ENCODE results near the gene TPI1.
A peak's percentile ranks its signal among the peaks of the same experiment; 100 is the strongest.

The TPI1 gene

DNA sequence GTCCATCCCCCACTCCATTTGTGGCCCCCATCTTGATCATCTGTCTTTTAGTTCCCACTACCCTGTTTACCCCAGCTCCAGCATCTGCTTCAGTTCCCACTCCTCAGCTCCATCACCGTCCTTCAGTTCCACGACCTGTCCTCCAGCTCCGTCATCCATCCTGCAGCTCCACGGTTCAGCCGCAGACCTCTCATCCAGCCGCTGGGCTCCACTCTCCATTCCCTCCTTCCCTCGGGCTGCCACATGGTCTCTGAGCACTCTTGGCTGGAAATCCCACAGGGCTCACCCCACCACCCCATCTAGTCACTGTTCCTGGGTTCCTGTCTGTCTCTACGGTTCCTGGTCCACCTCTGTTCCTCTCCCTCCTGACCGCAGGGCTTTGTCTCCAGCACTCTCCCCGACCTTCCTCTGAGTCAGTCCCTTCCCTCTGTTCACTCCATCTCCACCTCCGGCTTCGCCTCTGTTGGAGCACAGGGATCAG, 42.4 kb upstream of the TPI1 start:
- Histone ChIP-seq H3K56ac (ENCODE audit: low read length) (peak overlapping the region; percentile 75), H2AK5ac (ENCODE audit: low read length) (no peak overlapping the region), H3K23ac (ENCODE audit: low read length) (no peak overlapping the region), H2BK15ac (replicated peaks; ENCODE audit: low read depth) (no peak overlapping the region), H2BK5ac (ENCODE audit: low read length) (no peak overlapping the region), H3K36me3 (ENCODE audit: control insufficient read depth, insufficient read depth, low read length) (no peaks in the 10 kb centered on the region), H3K79me2 (ENCODE audit: control insufficient read depth, insufficient read depth, low read length) (peaks cover 4% of the 10 kb centered on the region), H3K4me2 (ENCODE audit: low read length) (peak overlapping the region; percentile 94), H2BK120ac (ENCODE audit: low read depth, low read length) (no peak overlapping the region), H3K27me3 (ENCODE audit: insufficient read depth, low read length, poor library complexity) (peaks cover 2% of the 10 kb centered on the region), H3K18ac (ENCODE audit: low read length) (no peak overlapping the region), H4K8ac (ENCODE audit: low read depth, low read length) (no peak overlapping the region), H3K4me1 (ENCODE audit: control insufficient read depth, low read depth, low read length) (peaks cover 9% of the 10 kb centered on the region), H3K79me1 (ENCODE audit: low read length) (peaks cover 3% of the 10 kb centered on the region), H3K4ac (ENCODE audit: low read depth, low read length) (no peak overlapping the region), H3K27ac (ENCODE audit: low read depth, low read length) (no peak overlapping the region), H3K4me3 (ENCODE audit: low read length) (peak overlapping the region; percentile 16), H3K9ac (ENCODE audit: low read length) (peak overlapping the region; percentile 61), H4K5ac (ENCODE audit: low read length) (no peak overlapping the region)
- DNase-seq, result peak; percentile 65
- no CpG with 5 or more reads among the region's 12 CpGs for WGBS (ENCODE audit: extremely low coverage, insufficient coverage, low lambda C conversion rate)

GRCh38 chr12:6825398-6826124, 41.8 kb upstream of the TPI1 start:
- Histone ChIP-seq H2BK15ac (replicated peaks; ENCODE audit: low read depth) (no peak overlapping the region), H3K4me2 (ENCODE audit: low read length) (peak overlapping the region; percentile 94), H2BK5ac (ENCODE audit: low read length) (no peak overlapping the region), H3K27me3 (ENCODE audit: insufficient read depth, low read length, poor library complexity) (peaks cover 2% of the 10 kb centered on the region), H3K4me3 (ENCODE audit: low read length) (peak overlapping the region; percentile 16), H3K79me1 (ENCODE audit: low read length) (peaks cover 8% of the 10 kb centered on the region), H3K9ac (ENCODE audit: low read length) (peak overlapping the region; percentile 61), H2AK5ac (ENCODE audit: low read length) (no peak overlapping the region), H3K36me3 (ENCODE audit: control insufficient read depth, insufficient read depth, low read length) (no peaks in the 10 kb centered on the region), H4K8ac (ENCODE audit: low read depth, low read length) (no peak overlapping the region), H3K23ac (ENCODE audit: low read length) (no peak overlapping the region), H3K27ac (ENCODE audit: low read depth, low read length) (no peak overlapping the region), H3K4ac (ENCODE audit: low read depth, low read length) (no peak overlapping the region), H3K79me2 (ENCODE audit: control insufficient read depth, insufficient read depth, low read length) (peaks cover 4% of the 10 kb centered on the region), H3K4me1 (ENCODE audit: control insufficient read depth, low read depth, low read length) (peaks cover 9% of the 10 kb centered on the region), H4K5ac (ENCODE audit: low read length) (no peak overlapping the region), H3K56ac (ENCODE audit: low read length) (peak overlapping the region; percentile 75), H3K18ac (ENCODE audit: low read length) (no peak overlapping the region), H2BK120ac (ENCODE audit: low read depth, low read length) (no peak overlapping the region)
- no CpG with 5 or more reads among the region's 19 CpGs for WGBS (ENCODE audit: extremely low coverage, insufficient coverage, low lambda C conversion rate)
- DNase-seq, result peak; percentile 83

GRCh38 chr12:6826125-6826733, 41.1 kb upstream of the TPI1 start:
- no peaks in the 10 kb centered on the region for H3K36me3 ChIP-seq (ENCODE audit: control insufficient read depth, insufficient read depth, low read length)
- no CpG with 5 or more reads among the region's 17 CpGs for WGBS (ENCODE audit: extremely low coverage, insufficient coverage, low lambda C conversion rate)
- no peak overlapping the region for H3K23ac ChIP-seq (ENCODE audit: low read length)
- no peak for DNase-seq
- peaks cover 2% of the 10 kb centered on the region for H3K27me3 ChIP-seq (ENCODE audit: insufficient read depth, low read length, poor library complexity)
- H3K18ac ChIP-seq (ENCODE audit: low read length), result no peak overlapping the region
- peaks cover 6% of the 10 kb centered on the region for H3K4me1 ChIP-seq (ENCODE audit: control insufficient read depth, low read depth, low read length)
- no peak overlapping the region for H2BK120ac ChIP-seq (ENCODE audit: low read depth, low read length)
- no peak overlapping the region for H3K4me2 ChIP-seq (ENCODE audit: low read length)
- no peak overlapping the region for H4K5ac ChIP-seq (ENCODE audit: low read length)
- H3K4me3 ChIP-seq (ENCODE audit: low read length), result no peak overlapping the region
- H2BK15ac ChIP-seq (replicated peaks; ENCODE audit: low read depth), result no peak overlapping the region
- no peak overlapping the region for H2BK5ac ChIP-seq (ENCODE audit: low read length)
- H3K56ac ChIP-seq (ENCODE audit: low read length), result no peak overlapping the region
- no peak overlapping the region for H3K4ac ChIP-seq (ENCODE audit: low read depth, low read length)
- no peak overlapping the region for H4K8ac ChIP-seq (ENCODE audit: low read depth, low read length)
- no peak overlapping the region for H2AK5ac ChIP-seq (ENCODE audit: low read length)
- no peak overlapping the region for H3K27ac ChIP-seq (ENCODE audit: low read depth, low read length)
- H3K79me1 ChIP-seq (ENCODE audit: low read length), result peaks cover 9% of the 10 kb centered on the region
- peaks cover 4% of the 10 kb centered on the region for H3K79me2 ChIP-seq (ENCODE audit: control insufficient read depth, insufficient read depth, low read length)
- no peak overlapping the region for H3K9ac ChIP-seq (ENCODE audit: low read length)

GRCh38 chr12:6826734-6827436, 40.4 kb upstream of the TPI1 start:
- no peak overlapping the region for H3K4ac ChIP-seq (ENCODE audit: low read depth, low read length)
- H3K27me3 ChIP-seq (ENCODE audit: insufficient read depth, low read length, poor library complexity), result peaks cover 2% of the 10 kb centered on the region
- no peak overlapping the region for H2BK120ac ChIP-seq (ENCODE audit: low read depth, low read length)
- H3K4me3 ChIP-seq (ENCODE audit: low read length), result no peak overlapping the region
- H3K23ac ChIP-seq (ENCODE audit: low read length), result no peak overlapping the region
- no peak overlapping the region for H2BK15ac ChIP-seq (replicated peaks; ENCODE audit: low read depth)
- no CpG with 5 or more reads among the region's 22 CpGs for WGBS (ENCODE audit: extremely low coverage, insufficient coverage, low lambda C conversion rate)
- no peak overlapping the region for H2AK5ac ChIP-seq (ENCODE audit: low read length)
- no peak overlapping the region for H3K27ac ChIP-seq (ENCODE audit: low read depth, low read length)
- H4K5ac ChIP-seq (ENCODE audit: low read length), result no peak overlapping the region
- H3K79me1 ChIP-seq (ENCODE audit: low read length), result peaks cover 12% of the 10 kb centered on the region
- peaks cover 4% of the 10 kb centered on the region for H3K36me3 ChIP-seq (ENCODE audit: control insufficient read depth, insufficient read depth, low read length)
- H3K79me2 ChIP-seq (ENCODE audit: control insufficient read depth, insufficient read depth, low read length), result peaks cover 4% of the 10 kb centered on the region
- H2BK5ac ChIP-seq (ENCODE audit: low read length), result no peak overlapping the region
- peaks cover 6% of the 10 kb centered on the region for H3K4me1 ChIP-seq (ENCODE audit: control insufficient read depth, low read depth, low read length)
- H3K9ac ChIP-seq (ENCODE audit: low read length), result peak overlapping the region; percentile 45
- H4K8ac ChIP-seq (ENCODE audit: low read depth, low read length), result no peak overlapping the region
- no peak overlapping the region for H3K18ac ChIP-seq (ENCODE audit: low read length)
- H3K4me2 ChIP-seq (ENCODE audit: low read length), result no peak overlapping the region
- no peak for DNase-seq
- H3K56ac ChIP-seq (ENCODE audit: low read length), result peak overlapping the region; percentile 59

- Histone ChIP-seq H3K9ac (ENCODE audit: low read length) (peak overlapping the region; percentile 45), H3K56ac (ENCODE audit: low read length) (peak overlapping the region; percentile 51), H3K18ac (ENCODE audit: low read length) (no peak overlapping the region), H4K5ac (ENCODE audit: low read length) (no peak overlapping the region), H3K4ac (ENCODE audit: low read depth, low read length) (peak overlapping the region; percentile 10), H3K4me2 (ENCODE audit: low read length) (no peak overlapping the region), H2BK5ac (ENCODE audit: low read length) (no peak overlapping the region), H3K36me3 (ENCODE audit: control insufficient read depth, insufficient read depth, low read length) (peaks cover 4% of the 10 kb centered on the region), H3K27me3 (ENCODE audit: insufficient read depth, low read length, poor library complexity) (peaks cover 2% of the 10 kb centered on the region), H2AK5ac (ENCODE audit: low read length) (no peak overlapping the region), H3K23ac (ENCODE audit: low read length) (no peak overlapping the region), H2BK15ac (replicated peaks; ENCODE audit: low read depth) (no peak overlapping the region), H3K79me1 (ENCODE audit: low read length) (peaks cover 12% of the 10 kb centered on the region), H3K79me2 (ENCODE audit: control insufficient read depth, insufficient read depth, low read length) (peaks cover 4% of the 10 kb centered on the region), H3K27ac (ENCODE audit: low read depth, low read length) (no peak overlapping the region), H4K8ac (ENCODE audit: low read depth, low read length) (no peak overlapping the region), H3K4me3 (ENCODE audit: low read length) (no peak overlapping the region), H3K4me1 (ENCODE audit: control insufficient read depth, low read depth, low read length) (peaks cover 2% of the 10 kb centered on the region), H2BK120ac (ENCODE audit: low read depth, low read length) (no peak overlapping the region)
- DNase-seq, result peak; percentile 92
- WGBS (ENCODE audit: extremely low coverage, insufficient coverage, low lambda C conversion rate), result no CpG with 5 or more reads among the region's 8 CpGs
Measured at GRCh38 chr12:6827437-6827911, 39.9 kb upstream of the TPI1 start.
